ENCODE data around the gene SOX6.

Gene SOX6

GRCh38 chr11:16346975-16347374 lies 9.4 kb downstream of the SOX6 start:
- H3K27me3 ChIP-seq = no peaks in the 10 kb centered on the region
- no peaks in the 10 kb centered on the region for H3K4me1 ChIP-seq (ENCODE audit: control insufficient read depth in 1 of 2, insufficient read depth in 1 of 2, low read depth in 1 of 2, low read length in 1 of 2)
- no peaks in the 10 kb centered on the region for H3K9me3 ChIP-seq
- no peak for TF ChIP-seq CTCF (IDR thresholded peaks at IDR 0.05)
- no peak overlapping the region for H3K27ac ChIP-seq
- H3K4me3 ChIP-seq (ENCODE audit: low read depth in 1 of 2, low read length in 1 of 2) = no peak overlapping the region
- no peaks in the 10 kb centered on the region for H3K36me3 ChIP-seq

- Histone ChIP-seq H3K27ac (no peak overlapping the region), H3K36me3 (no peaks in the 10 kb centered on the region), H3K4me3 (ENCODE audit: low read depth in 1 of 2, low read length in 1 of 2) (no peak overlapping the region), H3K27me3 (no peaks in the 10 kb centered on the region), H3K4me1 (ENCODE audit: control insufficient read depth in 1 of 2, insufficient read depth in 1 of 2, low read depth in 1 of 2, low read length in 1 of 2) (no peaks in the 10 kb centered on the region), H3K9me3 (no peaks in the 10 kb centered on the region)
- no peak for TF ChIP-seq CTCF (IDR thresholded peaks at IDR 0.05)
Observed at GRCh38 chr11:16341853-16342252, 14.5 kb downstream of the SOX6 start.

- Histone ChIP-seq H3K4me3 (ENCODE audit: low read depth in 1 of 2, low read length in 1 of 2) (no peak overlapping the region), H3K27me3 (no peaks in the 10 kb centered on the region), H3K4me1 (ENCODE audit: control insufficient read depth in 1 of 2, insufficient read depth in 1 of 2, low read depth in 1 of 2, low read length in 1 of 2) (no peaks in the 10 kb centered on the region), H3K27ac (no peak overlapping the region), H3K9me3 (no peaks in the 10 kb centered on the region), H3K36me3 (no peaks in the 10 kb centered on the region)
- TF ChIP-seq CTCF (IDR thresholded peaks at IDR 0.05) = no peak
Observed at GRCh38 chr11:16338393-16338792, 18.0 kb downstream of the SOX6 start.

GRCh38 chr11:16337421-16338213 lies 18.7 kb downstream of the SOX6 start:
- Histone ChIP-seq H3K4me1 (ENCODE audit: control insufficient read depth in 1 of 2, insufficient read depth in 1 of 2, low read depth in 1 of 2, low read length in 1 of 2) (no peaks in the 10 kb centered on the region), H3K36me3 (no peaks in the 10 kb centered on the region), H3K4me3 (ENCODE audit: low read depth in 1 of 2, low read length in 1 of 2) (no peak overlapping the region), H3K27me3 (no peaks in the 10 kb centered on the region), H3K9me3 (no peaks in the 10 kb centered on the region), H3K27ac (no peak overlapping the region)
- no peak for TF ChIP-seq CTCF (IDR thresholded peaks at IDR 0.05)

GRCh38 chr11:16336721-16337120 lies 19.6 kb downstream of the SOX6 start:
- H3K36me3 ChIP-seq = no peaks in the 10 kb centered on the region
- no peak for TF ChIP-seq CTCF (IDR thresholded peaks at IDR 0.05)
- H3K27ac ChIP-seq = no peak overlapping the region
- H3K9me3 ChIP-seq = no peaks in the 10 kb centered on the region
- no peaks in the 10 kb centered on the region for H3K4me1 ChIP-seq (ENCODE audit: control insufficient read depth in 1 of 2, insufficient read depth in 1 of 2, low read depth in 1 of 2, low read length in 1 of 2)
- H3K4me3 ChIP-seq (ENCODE audit: low read depth in 1 of 2, low read length in 1 of 2) = no peak overlapping the region
- no peaks in the 10 kb centered on the region for H3K27me3 ChIP-seq
